GM12874 (cell line): Measurements from ENCODE around the gene PATJ.

Experiments
- CTCF ChIP-seq: IDR thresholded peaks from 2 replicates; pipeline ENCODE4 v1.5.1; 2011; ENCODE audit warnings: low read depth, mild to moderate bottlenecking, control low read depth, low read length, moderate library complexity; ENCODE audit not compliant: insufficient read depth

The PATJ gene, protein sequence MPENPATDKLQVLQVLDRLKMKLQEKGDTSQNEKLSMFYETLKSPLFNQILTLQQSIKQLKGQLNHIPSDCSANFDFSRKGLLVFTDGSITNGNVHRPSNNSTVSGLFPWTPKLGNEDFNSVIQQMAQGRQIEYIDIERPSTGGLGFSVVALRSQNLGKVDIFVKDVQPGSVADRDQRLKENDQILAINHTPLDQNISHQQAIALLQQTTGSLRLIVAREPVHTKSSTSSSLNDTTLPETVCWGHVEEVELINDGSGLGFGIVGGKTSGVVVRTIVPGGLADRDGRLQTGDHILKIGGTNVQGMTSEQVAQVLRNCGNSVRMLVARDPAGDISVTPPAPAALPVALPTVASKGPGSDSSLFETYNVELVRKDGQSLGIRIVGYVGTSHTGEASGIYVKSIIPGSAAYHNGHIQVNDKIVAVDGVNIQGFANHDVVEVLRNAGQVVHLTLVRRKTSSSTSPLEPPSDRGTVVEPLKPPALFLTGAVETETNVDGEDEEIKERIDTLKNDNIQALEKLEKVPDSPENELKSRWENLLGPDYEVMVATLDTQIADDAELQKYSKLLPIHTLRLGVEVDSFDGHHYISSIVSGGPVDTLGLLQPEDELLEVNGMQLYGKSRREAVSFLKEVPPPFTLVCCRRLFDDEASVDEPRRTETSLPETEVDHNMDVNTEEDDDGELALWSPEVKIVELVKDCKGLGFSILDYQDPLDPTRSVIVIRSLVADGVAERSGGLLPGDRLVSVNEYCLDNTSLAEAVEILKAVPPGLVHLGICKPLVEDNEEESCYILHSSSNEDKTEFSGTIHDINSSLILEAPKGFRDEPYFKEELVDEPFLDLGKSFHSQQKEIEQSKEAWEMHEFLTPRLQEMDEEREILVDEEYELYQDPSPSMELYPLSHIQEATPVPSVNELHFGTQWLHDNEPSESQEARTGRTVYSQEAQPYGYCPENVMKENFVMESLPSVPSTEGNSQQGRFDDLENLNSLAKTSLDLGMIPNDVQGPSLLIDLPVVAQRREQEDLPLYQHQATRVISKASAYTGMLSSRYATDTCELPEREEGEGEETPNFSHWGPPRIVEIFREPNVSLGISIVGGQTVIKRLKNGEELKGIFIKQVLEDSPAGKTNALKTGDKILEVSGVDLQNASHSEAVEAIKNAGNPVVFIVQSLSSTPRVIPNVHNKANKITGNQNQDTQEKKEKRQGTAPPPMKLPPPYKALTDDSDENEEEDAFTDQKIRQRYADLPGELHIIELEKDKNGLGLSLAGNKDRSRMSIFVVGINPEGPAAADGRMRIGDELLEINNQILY (N-terminal part only)

DNA sequence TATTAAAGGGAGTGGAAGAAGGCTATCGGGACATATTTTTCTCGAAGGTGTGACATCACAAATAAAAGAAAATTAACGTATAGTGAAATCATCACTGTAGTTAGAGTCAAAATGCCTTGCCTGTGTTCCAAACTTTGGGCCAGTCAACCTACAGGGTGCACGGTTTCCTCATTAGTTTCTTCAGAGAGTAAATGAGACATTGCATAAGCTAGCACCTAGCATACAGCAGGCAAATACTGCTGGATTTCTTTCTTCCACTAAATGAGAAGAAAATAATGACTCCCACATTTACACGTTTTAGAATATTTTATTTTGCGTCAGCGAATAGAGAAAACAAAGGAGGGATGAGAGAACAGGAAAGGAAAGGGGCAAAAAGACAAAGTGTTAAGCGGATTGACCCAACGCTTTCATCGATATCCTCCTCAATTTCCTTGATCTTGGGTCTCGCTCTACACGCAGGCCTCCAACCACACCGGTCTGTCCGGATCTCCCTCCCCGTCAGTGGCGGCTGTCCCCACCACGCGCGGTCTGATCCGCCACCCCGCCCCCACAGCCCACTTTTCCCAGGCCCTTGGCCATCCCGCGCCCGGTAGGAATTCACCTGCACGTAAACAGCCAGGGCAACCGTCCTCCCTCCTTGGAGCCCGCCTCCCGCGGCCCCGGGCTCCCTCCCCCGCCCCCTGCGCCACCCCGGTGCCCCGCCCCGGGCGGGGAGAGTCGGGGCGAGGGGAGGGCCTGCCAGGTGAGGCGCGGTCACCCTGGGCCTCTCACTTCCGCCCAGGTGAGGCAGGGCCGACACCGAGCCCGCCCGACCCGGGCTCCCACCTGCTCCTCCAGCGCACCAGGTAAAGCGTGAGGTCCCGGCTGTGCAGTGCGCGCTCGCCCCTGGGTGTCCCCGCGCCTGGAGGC, at the start of gene PATJ:
TSS of gene PATJ (plus strand) at position 770 of the 909 bp plus-strand sequence. CDS start 20,413 bp downstream, outside the sequence.
- no peak for TF ChIP-seq CTCF

- TF ChIP-seq CTCF, result no peak
Measured at GRCh38 chr1:61699911-61700851, 42.1 kb upstream of the PATJ start.

DNA sequence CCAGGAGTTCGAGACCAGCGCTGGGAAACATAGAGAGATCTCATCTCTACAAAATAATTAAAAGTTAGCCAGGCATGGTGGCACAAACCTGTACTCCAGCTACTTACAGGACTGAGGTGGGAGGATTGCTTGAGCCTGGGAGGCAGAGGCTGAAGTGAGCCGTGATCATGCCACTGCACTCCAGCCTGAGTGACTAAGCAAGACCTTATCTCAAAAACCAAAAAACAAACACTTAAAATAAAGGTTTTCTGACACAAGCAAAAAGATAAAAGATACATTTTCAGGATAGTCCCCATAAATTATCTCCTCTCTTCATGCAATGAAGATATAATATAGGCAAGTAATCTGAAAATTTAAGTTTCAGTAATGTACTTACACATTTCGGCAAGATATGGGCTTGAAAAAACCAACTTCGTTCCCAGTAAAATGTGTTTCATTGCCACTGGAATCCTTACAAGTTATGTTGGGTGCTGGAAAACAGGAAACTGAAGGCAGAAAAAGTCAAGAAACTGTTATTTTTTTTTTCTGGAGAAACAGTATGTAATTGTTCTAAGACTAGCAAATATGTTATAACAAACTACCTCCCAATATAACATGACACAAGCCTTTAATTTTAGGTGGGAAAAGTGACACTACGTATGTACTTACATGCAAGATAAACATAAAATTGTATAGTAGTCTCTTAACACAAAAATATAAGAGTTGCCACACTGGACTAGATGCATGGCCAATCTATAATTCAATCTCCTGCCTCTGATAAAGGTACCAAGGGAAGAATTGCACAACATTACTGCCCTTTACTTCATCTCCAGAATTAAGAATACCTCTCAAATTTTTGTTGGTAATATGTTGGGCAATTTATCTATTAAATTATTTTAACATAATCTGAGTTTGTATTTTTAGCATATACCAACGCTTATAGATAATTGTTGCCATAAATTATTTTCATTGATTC, 33.0 kb upstream of the PATJ start:
- no peak for TF ChIP-seq CTCF

DNA sequence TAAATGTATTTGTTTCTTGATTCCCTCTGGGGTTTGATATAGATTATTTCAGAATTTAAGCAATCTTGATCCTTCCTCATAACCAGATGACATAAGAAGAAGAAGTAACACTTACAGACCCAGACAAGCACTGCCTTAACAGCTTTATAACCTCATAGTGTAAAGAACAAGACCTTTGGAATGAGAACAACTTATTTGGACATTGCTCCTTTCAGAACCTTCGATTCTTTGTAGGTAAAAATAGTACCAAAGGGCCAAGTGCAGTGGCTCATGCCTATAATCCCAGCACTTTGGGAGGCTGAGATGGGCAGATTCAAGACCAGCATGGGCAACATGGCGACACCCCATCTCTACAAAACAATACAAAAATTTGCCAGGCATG, 32.4 kb upstream of the PATJ start:
- TF ChIP-seq CTCF, result no peak

- no peak for TF ChIP-seq CTCF
Measured at GRCh38 chr1:61711969-61712368, 30.3 kb upstream of the PATJ start.

DNA sequence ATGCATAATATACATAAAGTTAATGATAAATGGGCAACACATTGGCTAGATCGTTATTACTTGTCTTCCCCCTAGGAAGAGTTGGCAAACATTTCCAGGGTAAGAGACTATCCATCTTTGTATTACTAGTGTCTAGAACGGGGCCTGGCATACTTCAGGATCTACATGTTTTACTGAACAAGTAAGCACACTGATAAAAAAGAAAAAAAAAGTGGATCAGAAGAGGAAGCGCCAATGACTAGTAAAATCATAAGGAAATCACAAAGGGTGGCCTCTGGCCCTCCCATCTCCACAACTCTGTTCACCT, 17.8 kb upstream of the PATJ start:
- no peak for TF ChIP-seq CTCF
